T-cell (primary cell): ENCODE results near the gene ZNF385C. TPM values are rescaled to one million over a fixed set of nuclear protein-coding genes. Genes with fewer than 3 reads are reported as not detected.

Experiments
- ATAC-seq, 4 experiments: fragments of 200-7000 bp in 3 of 4; fragments of 150-1000 bp in 1 of 4; cut with Tn5 transposase; replicated peaks in 1 of 4; 1 replicate in 3 of 4; 2 replicates in 1 of 4; pipeline ENCODE4 v1.10.0; 2021; ENCODE audit warnings: moderate library complexity in 3 of 4, mild to moderate bottlenecking in 2 of 4, moderate number of reproducible peaks in 1 of 4
- CTCF ChIA-PET, 2 donors: fragments of 300-600 bp; sonication (Branson Sonifier 250); formaldehyde crosslinking; loops; one replicate each; lab custom pipeline; 2022; ENCODE audit warnings: antibody characterized with exemption in 2 of 2; lab: Charles Lee
- POLR2A ChIA-PET, 2 donors: fragments of 300-600 bp; sonication (Branson Sonifier 250); formaldehyde crosslinking; loops; one replicate each; lab custom pipeline; 2022; ENCODE audit warnings: antibody characterized with exemption in 2 of 2; lab: Charles Lee
- DNase-seq, 35 experiments: peaks; one replicate each; pipeline versions ENCODE4 v3.0.0 to v3.0.0-alpha.2; 2013 to 2023
- H3K27ac ChIP-seq: one replicate; pipeline ENCODE4 v1.5.1; 2013; ENCODE audit warnings: low read length
- H3K27me3 ChIP-seq, 2 experiments: replicated peaks in 1 of 2; 1 replicate in 1 of 2; 2 replicates in 1 of 2; pipeline versions ENCODE4 v1.6.1 to v1.7.0; 2013; ENCODE audit warnings: low read length in 1 of 2, mixed read lengths in 1 of 2; ENCODE audit not compliant: control insufficient read depth in 2 of 2, insufficient read depth in 2 of 2; ENCODE audit errors: extremely low read depth in 1 of 2
- H3K36me3 ChIP-seq, 2 donors: 1 replicate in 1 of 2; 2 replicates in 1 of 2; pipeline versions ENCODE4 v1.6.1 to v1.7.0; 2013; ENCODE audit warnings: low read length in 1 of 2; ENCODE audit not compliant: control insufficient read depth in 2 of 2, insufficient read depth in 1 of 2; ENCODE audit errors: extremely low read depth in 1 of 2
- H3K4me1 ChIP-seq, 2 experiments: 1 replicate in 1 of 2; 2 replicates in 1 of 2; pipeline versions ENCODE4 v1.6.1 to v1.7.0; 2013; ENCODE audit warnings: low read length in 2 of 2, mixed read lengths in 1 of 2; ENCODE audit not compliant: insufficient read depth in 2 of 2, control insufficient read depth in 1 of 2; ENCODE audit errors: extremely low read depth in 1 of 2
- H3K4me3 ChIP-seq, 2 donors: 1 replicate in 1 of 2; 2 replicates in 1 of 2; pipeline versions ENCODE4 v1.5.1 to v1.7.0; 2013; ENCODE audit warnings: mild to moderate bottlenecking in 2 of 2, low read length in 1 of 2, moderate library complexity in 1 of 2; ENCODE audit not compliant: control insufficient read depth in 1 of 2; ENCODE audit errors: extremely low read depth in 1 of 2
- H3K9me3 ChIP-seq: 2 replicates; pipeline ENCODE4 v1.7.0; 2013
- H3K27ac Mint-ChIP-seq, 2 donors: one replicate each; pipeline ENCODE4 v1.8.0; 2020 to 2021; ENCODE audit warnings: mild to moderate bottlenecking in 2 of 2, mixed read lengths in 2 of 2
- H3K27me3 Mint-ChIP-seq, 2 donors: one replicate each; pipeline ENCODE4 v1.8.0; 2021 to 2022; ENCODE audit warnings: mixed read lengths in 2 of 2
- H3K36me3 Mint-ChIP-seq: one replicate; pipeline ENCODE4 v1.8.0; 2021; ENCODE audit warnings: mixed read lengths
- H3K4me1 Mint-ChIP-seq, 3 donors: one replicate each; pipeline ENCODE4 v1.8.0; 2020 to 2022; ENCODE audit warnings: mixed read lengths in 3 of 3, mild to moderate bottlenecking in 1 of 3
- H3K4me3 Mint-ChIP-seq, 3 donors: one replicate each; pipeline ENCODE4 v1.8.0; 2020 to 2022; ENCODE audit warnings: mild to moderate bottlenecking in 3 of 3, mixed read lengths in 3 of 3, moderate library complexity in 3 of 3
- H3K9me3 Mint-ChIP-seq, 3 donors: one replicate each; pipeline ENCODE4 v1.8.0; 2020 to 2022; ENCODE audit warnings: mixed read lengths in 3 of 3
- WGBS: methylation state at CpG from one replicate; pipeline ENCODE4 v1.1.5; 2013; ENCODE audit warnings: missing lambda C conversion rate; ENCODE audit not compliant: insufficient coverage; 5-methylcytosine and 5-hydroxymethylcytosine counted together
- total RNA-seq, 35 experiments: library from RNA in 6 of 35; stranded (reverse) in 6 of 35; fragments of 120-200 nt in 1 of 35; gene quantifications; one replicate each; pipeline versions ENCODE4 v1.2.1 to v1.2.4 and lab custom pipeline; 2013 to 2026

Gene ZNF385C
- total RNA-seq, 5 donors from 2014 or later (not counting 1 experiment from before 2014, with no cell fraction given): 0.16 to 1.0 (median 0.46) TPM

GRCh38 chr17:42098730-42099399 lies 592 bp upstream of the ZNF385C start:
- Mint-ChIP-seq H3K9me3 (no peaks in the 10 kb centered on the region), H3K27me3 (peaks cover 22 to 25% of the 10 kb centered on the region in 2 donors), H3K4me1 (peaks cover 6 to 10% (median 9%) of the 10 kb centered on the region in 3 donors), H3K4me3 (peak overlapping the region in 1 of 3 donors; percentile 66), H3K27ac (no peak overlapping the region), H3K36me3 (peaks cover 3% of the 10 kb centered on the region)
- H3K27me3 ChIP-seq: peaks cover 0 to 43% of the 10 kb centered on the region in 2 experiments
- DNase-seq: no peak
- ATAC-seq: peak in 3 of 4 experiments; percentile 13 to 21 (median 17)
- no peak overlapping the region for H3K4me3 ChIP-seq
- H3K27ac ChIP-seq: no peak overlapping the region
- no peaks in the 10 kb centered on the region for H3K9me3 ChIP-seq
- 94% methylated on average over 9 of the region's 14 CpGs for WGBS
- H3K36me3 ChIP-seq: peaks cover 0 to 8% of the 10 kb centered on the region in 2 donors
- CTCF ChIA-PET: no interaction called here
- H3K4me1 ChIP-seq: peaks cover 6 to 16% of the 10 kb centered on the region in 2 experiments
- POLR2A ChIA-PET: interaction anchor here in 1 of 2 donors (0.6 kb wide), 1 partner anchor 8 kb away, joined by 6 read pairs; no protein-coding TSS in a partner anchor

DNA sequence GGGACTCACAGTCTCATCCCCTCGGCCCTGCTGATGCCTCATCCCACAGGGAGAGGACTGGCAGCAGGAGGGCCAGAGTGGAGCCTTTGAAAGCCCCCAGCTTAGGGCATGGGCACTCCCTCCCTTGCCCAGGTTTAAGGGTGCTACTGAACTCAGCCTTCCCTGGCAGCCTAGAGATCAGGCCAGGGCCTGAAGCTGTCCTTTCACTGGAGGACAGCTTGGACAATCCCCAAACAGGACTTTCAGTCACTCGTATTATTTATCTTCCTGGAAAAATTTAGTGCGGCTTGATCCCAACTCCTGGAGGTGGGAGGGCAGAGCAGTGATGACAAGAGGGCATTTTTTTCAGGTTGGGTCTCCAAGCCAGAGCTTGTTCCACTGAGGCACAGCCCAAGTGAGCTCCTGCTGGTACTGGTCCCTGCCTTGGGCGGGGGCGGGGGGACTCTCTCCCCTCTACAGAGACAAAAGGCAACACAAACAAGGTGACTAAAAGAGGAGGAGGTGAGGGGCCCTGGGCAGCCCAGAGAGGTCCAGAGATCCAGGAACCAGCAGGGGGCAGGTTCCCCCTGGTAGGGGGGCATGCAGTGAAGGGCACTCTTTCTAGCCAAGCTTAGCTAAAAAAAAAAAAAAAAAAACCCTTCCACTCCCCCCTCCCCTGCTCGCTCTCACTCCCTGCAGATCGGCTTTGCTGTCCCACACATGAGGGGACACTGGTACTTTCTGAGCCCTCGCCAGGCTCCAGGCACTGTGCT lies 1.7 kb downstream of the ZNF385C start:
- H3K9me3 Mint-ChIP-seq: no peaks in the 10 kb centered on the region
- peaks cover 6 to 10% (median 9%) of the 10 kb centered on the region in 3 donors for H3K4me1 Mint-ChIP-seq
- Histone ChIP-seq H3K4me3 (no peak overlapping the region), H3K27me3 (peaks cover 0 to 43% of the 10 kb centered on the region in 2 experiments), H3K36me3 (no peaks in the 10 kb centered on the region), H3K27ac (no peak overlapping the region), H3K4me1 (peaks cover 6 to 16% of the 10 kb centered on the region in 2 experiments), H3K9me3 (no peaks in the 10 kb centered on the region)
- no peak for ATAC-seq
- no peak overlapping the region for H3K27ac Mint-ChIP-seq
- no peaks in the 10 kb centered on the region for H3K36me3 Mint-ChIP-seq
- H3K27me3 Mint-ChIP-seq: peaks cover 22 to 31% of the 10 kb centered on the region in 2 donors
- ChIA-PET POLR2A (interaction anchor here in 1 of 2 donors (0.6 kb wide), 1 partner anchor 9 kb away, joined by 8 read pairs; no protein-coding TSS in a partner anchor), CTCF (interaction anchor here (0.5 to 0.6 kb wide), 4 partner anchors 42 to 1739 kb away, joined by 4 to 10 read pairs (median 6); no protein-coding TSS in a partner anchor)
- 83% methylated on average over 2 of the region's 8 CpGs for WGBS
- DNase-seq: no peak
- H3K4me3 Mint-ChIP-seq: no peak overlapping the region

GRCh38 chr17:42094375-42095069 lies 3.8 kb downstream of the ZNF385C start:
- Mint-ChIP-seq H3K36me3 (no peaks in the 10 kb centered on the region), H3K4me1 (peaks cover 6 to 10% (median 9%) of the 10 kb centered on the region in 3 donors), H3K27ac (no peak overlapping the region), H3K9me3 (no peaks in the 10 kb centered on the region), H3K27me3 (peaks cover 25 to 38% of the 10 kb centered on the region in 2 donors), H3K4me3 (no peak overlapping the region)
- WGBS: 80% methylated on average over 7 of the region's 12 CpGs
- no peak overlapping the region for H3K27ac ChIP-seq
- no peaks in the 10 kb centered on the region for H3K36me3 ChIP-seq
- H3K9me3 ChIP-seq: no peaks in the 10 kb centered on the region
- H3K27me3 ChIP-seq: peaks cover 0 to 45% of the 10 kb centered on the region in 2 experiments
- DNase-seq (no peak), ATAC-seq (no peak)
- CTCF ChIA-PET: no interaction called here
- H3K4me1 ChIP-seq: peaks cover 6 to 14% of the 10 kb centered on the region in 2 experiments
- POLR2A ChIA-PET: no interaction called here
- no peak overlapping the region for H3K4me3 ChIP-seq

GRCh38 chr17:42092939-42093338 lies 5.3 kb downstream of the ZNF385C start:
- Histone ChIP-seq H3K27me3 (peaks cover 0 to 50% of the 10 kb centered on the region in 2 experiments), H3K36me3 (no peaks in the 10 kb centered on the region), H3K4me1 (peaks cover 4 to 6% of the 10 kb centered on the region in 2 experiments), H3K4me3 (no peak overlapping the region), H3K9me3 (no peaks in the 10 kb centered on the region), H3K27ac (no peak overlapping the region)
- ATAC-seq: no peak
- no peak for DNase-seq
- Mint-ChIP-seq H3K27ac (no peak overlapping the region), H3K4me1 (peaks cover 3 to 6% (median 6%) of the 10 kb centered on the region in 3 donors), H3K27me3 (peaks cover 24 to 41% of the 10 kb centered on the region in 2 donors), H3K36me3 (no peaks in the 10 kb centered on the region), H3K4me3 (no peak overlapping the region), H3K9me3 (no peaks in the 10 kb centered on the region)
- ChIA-PET CTCF (no interaction called here), POLR2A (no interaction called here)
- 53% methylated on average over 4 of the region's 6 CpGs for WGBS

DNA sequence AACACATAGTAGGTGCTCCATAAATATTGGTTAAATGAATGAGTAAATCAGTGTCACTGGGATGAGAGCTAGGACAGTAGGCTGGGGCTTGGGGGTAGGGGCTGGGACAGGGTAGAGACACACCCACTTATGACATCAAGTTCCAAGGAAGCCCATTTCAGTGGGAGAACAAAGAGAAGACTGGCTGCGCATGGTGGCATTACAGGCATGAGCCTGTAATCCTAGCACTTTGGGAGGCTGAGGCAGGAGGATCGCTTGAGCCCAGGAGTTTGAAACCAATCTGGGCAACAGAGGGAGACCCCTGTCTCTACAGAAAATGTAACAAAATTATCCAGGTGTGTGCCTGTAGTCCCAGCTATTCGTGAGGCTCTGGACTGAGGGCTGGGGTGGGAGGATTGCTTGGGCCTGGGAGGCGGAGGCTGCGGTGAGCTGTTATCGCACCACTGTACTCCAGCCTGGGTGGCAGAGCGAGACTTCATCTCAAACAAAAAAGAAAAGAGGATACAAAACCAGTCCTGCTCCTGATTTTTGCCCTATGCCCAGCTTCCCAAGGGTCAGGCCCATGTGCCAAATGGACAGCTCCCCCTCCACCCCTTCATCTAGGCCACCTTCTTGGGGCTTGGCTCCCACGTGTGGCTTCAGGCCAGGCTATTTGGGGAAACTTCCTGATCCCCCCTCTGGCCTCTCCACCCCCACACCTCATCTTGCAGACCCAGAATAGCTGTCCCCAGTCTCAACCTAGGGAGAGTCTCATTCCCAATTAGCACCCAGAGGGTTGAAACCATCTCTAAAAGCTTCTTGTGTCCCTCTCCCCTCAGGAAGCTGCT lies 7.1 kb downstream of the ZNF385C start:
- Mint-ChIP-seq H3K27ac (no peak overlapping the region), H3K4me1 (no peaks in the 10 kb centered on the region), H3K9me3 (no peaks in the 10 kb centered on the region), H3K4me3 (no peak overlapping the region), H3K36me3 (no peaks in the 10 kb centered on the region), H3K27me3 (peaks cover 16 to 30% of the 10 kb centered on the region in 2 donors)
- Histone ChIP-seq H3K36me3 (no peaks in the 10 kb centered on the region), H3K4me3 (no peak overlapping the region), H3K27ac (no peak overlapping the region), H3K9me3 (no peaks in the 10 kb centered on the region), H3K4me1 (no peaks in the 10 kb centered on the region), H3K27me3 (peaks cover 0 to 32% of the 10 kb centered on the region in 2 experiments)
- WGBS: 88% methylated on average over 4 of the region's 8 CpGs
- POLR2A ChIA-PET: no interaction called here
- CTCF ChIA-PET: interaction anchor here (0.5 to 1.2 kb wide), 6 partner anchors 19 to 161 kb away, joined by 3 to 4 read pairs (median 4); partner anchors contain the start of gene ODAD4 (in 1 of the 2)
- ATAC-seq: no peak
- no peak for DNase-seq
